ENCODE data around the gene NUDT21.

DNA sequence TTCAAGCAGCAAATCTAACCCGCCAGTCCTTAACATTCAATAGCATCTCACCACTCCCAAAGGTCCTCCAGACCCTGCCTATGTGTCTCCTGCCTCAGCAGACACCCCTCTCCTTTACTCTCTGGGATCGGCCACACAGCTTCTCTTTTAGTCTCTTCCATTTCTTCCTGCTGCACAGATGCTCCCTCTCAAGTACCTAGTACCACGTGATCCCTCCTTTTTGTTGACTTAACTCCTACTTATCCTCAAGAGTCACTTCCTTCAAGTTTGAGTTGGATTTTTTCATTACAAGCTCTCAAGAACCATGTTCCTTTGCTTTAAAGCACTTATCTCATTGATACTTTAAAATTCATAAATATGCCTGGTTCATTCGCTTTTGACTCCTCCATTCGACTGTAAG is 50.7 kb downstream of the NUDT21 start:
- TF ChIP-seq, protein P1, sequence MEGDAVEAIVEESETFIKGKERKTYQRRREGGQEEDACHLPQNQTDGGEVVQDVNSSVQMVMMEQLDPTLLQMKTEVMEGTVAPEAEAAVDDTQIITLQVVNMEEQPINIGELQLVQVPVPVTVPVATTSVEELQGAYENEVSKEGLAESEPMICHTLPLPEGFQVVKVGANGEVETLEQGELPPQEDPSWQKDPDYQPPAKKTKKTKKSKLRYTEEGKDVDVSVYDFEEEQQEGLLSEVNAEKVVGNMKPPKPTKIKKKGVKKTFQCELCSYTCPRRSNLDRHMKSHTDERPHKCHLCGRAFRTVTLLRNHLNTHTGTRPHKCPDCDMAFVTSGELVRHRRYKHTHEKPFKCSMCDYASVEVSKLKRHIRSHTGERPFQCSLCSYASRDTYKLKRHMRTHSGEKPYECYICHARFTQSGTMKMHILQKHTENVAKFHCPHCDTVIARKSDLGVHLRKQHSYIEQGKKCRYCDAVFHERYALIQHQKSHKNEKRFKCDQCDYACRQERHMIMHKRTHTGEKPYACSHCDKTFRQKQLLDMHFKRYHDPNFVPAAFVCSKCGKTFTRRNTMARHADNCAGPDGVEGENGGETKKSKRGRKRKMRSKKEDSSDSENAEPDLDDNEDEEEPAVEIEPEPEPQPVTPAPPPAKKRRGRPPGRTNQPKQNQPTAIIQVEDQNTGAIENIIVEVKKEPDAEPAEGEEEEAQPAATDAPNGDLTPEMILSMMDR (IDR thresholded peaks at IDR 0.05), result no peak
- TF ChIP-seq POLR2AphosphoS5 (IDR thresholded peaks at IDR 0.05), result no peak
- TF ChIP-seq EP300 (IDR thresholded peaks at IDR 0.05), result no peak

Measured in stomach (tissue), 4 donors.